IPS DF 4.7 (cell line): ENCODE results near the gene PTPRD.

Source experiments
- DNase-seq: peaks from one replicate; pipeline ENCODE4 v3.0.0-alpha.2; 2013; ENCODE audit warnings: low spot score; ENCODE audit errors: extremely low read depth

Gene PTPRD

DNA sequence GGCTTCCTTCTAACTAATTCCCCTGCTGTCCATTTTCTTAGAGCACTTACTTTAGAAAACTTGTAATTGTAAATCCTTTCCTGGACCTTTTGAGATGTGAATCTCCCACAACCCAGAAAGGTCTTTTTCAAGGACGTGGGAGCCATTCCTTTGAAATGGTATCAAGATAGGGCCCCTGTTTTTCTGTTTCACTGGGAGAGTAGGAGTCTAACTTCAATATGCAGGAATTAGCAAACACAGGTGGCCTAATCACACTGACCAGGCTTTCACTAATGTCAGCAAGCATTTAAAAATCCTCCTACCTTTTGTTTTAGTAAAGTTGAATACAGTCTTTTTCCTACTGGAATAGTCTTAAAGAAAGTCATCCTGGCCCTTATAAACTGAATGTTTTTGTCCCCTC, 558.3 kb downstream of the PTPRD start:
- DNase-seq, result no peak

DNA sequence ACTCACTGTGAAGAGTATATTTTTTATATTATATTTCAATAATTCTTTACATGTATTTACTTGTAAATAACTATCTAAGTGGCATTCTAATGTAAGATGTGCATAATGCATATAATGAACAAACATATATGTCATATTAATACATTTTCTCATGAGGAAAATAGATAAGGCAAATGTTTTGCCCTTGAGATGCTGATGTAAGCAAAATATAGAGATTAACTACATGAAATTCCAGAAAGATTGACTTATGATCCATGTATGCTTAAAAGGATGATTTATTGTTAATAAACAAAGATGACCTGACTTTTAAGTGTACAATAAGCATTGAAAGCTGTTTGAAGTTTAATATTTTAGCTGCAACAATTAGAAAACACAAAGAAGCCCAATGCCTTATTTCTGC, 559.9 kb downstream of the PTPRD start:
- DNase-seq, result no peak

DNA sequence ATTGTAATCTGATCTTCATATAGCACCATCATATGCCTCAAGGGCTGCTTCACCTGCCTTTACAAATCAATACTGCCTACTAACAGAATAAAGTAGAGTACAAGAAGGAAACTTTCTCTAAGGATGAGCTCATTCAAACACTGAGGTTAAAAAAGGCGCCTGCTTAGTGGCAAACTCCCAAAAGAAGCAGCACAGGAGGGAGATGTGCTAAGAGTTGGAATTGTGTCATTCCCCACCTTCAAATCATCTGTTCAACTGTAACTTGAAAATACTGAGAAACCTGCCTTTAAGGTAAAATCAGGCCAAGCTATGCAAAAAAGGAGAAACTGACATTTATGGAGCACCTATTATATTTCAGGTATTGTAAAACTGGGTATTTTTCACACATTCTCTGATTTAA, 560.6 kb downstream of the PTPRD start:
- DNase-seq, result no peak

GRCh38 chr9:10050016-10050415, 562.8 kb downstream of the PTPRD start:
- DNase-seq, result no peak

DNA sequence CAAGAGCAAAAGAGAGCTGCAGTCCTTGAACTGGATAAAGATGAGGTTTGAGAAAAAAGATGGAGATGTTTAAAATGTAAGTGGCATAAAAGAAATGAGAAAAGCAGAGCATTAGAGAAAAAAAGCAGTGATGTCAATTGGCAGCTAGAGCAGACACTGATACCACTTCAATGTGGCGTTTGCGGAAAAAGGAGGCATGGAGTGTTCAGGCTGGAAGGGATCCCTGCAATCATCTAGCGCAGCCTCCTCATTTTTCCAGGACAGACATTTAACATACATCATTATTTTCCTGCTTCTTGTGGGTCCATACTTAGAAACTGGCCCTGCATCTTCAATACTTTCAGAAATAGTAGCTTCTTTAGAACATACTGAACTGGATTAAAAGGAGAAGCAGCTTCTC, 563.8 kb downstream of the PTPRD start:
- no peak for DNase-seq

DNA sequence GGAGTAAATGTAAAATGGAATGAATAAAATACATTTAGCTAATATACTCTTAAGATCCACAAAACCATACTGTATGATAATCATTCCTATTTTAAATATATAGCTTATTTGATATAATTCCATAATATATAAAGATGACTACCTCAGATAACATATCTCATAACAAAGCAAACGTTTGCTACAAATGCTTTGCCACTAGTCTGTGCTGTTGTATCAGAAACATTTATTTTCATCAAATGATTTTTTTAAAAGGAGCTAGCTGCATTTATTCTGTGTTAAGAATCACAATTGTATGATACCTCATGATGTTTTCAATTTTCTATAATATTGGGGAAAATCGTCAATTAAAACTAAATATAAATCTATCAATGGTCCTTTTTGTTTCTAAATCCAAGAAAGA, 567.2 kb downstream of the PTPRD start:
- DNase-seq, result no peak

GRCh38 chr9:10041726-10042229, 571.0 kb downstream of the PTPRD start:
- no peak for DNase-seq

- DNase-seq, result no peak
These were observed 576.7 kb downstream of the PTPRD start for GRCh38 chr9:10036095-10036494.

- DNase-seq, result no peak
These were observed 580.6 kb downstream of the PTPRD start for GRCh38 chr9:10032166-10032565.

DNA sequence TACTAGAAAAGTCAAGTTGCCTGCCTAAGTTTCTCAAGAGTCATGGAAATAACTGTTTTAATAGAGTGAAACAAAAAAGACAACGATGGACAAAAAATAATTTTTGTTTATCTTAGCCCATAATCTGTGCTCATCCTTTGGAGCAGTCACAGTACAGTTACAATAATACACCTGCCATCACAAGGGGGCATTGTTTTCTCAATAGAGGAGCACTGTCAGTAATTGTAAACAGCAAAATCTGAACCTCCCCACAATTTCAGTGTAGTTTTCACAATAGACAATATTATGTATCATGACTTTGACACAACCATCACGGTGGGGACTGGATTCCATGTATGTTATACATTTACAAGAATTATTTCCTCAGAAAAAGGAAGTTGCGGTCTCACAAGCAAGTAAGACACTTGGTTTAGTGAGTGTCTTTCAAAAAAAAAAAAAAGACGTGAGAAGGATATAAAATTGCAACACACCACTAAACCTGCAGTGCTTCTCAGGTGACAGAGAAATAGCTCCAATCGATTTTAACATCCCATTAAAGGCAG, 586.3 kb downstream of the PTPRD start:
- DNase-seq, result no peak

- no peak for DNase-seq
These were observed 597.0 kb downstream of the PTPRD start for GRCh38 chr9:10015755-10016154.

DNA sequence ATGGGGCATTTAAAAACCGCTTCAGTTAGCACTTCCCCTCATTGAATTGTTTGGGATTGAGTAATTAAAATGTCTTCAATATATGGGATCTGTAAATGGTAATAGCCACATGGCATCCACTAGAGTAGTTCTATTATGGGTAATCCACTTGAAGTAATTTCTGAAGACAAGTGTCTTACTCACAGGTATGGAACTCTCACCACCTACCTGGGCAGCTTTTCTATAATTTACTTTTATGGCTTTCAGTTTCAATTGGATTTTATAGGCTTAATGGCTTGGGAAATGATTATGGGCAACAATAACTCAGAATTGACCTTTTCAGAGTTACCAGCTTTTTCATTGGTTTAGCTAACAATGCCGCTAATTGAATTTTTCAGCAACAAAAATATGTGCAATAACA, 597.9 kb downstream of the PTPRD start:
- no peak for DNase-seq

GRCh38 chr9:10009401-10009800, 603.4 kb downstream of the PTPRD start:
- no peak for DNase-seq

GRCh38 chr9:10008101-10008799, 604.6 kb downstream of the PTPRD start:
- DNase-seq, result no peak

DNA sequence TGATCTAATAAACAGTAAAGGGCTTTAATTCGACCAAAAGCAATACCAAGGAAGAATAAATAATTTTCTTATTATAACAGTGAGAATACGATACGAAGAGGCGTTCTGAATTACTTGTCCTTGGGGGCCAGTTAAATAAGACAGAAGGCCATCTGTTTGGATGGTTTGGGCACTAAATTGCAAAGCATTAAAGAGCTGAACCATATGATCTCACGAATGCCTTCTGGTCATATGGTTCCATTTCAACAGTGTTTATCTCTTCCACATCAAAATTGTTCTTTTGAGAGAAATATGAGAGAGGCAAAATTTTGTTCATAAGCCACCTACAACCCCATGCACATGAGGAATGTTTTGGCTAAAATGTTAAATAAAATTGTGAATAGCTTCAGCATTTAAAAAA, 605.4 kb downstream of the PTPRD start:
- no peak for DNase-seq

DNA sequence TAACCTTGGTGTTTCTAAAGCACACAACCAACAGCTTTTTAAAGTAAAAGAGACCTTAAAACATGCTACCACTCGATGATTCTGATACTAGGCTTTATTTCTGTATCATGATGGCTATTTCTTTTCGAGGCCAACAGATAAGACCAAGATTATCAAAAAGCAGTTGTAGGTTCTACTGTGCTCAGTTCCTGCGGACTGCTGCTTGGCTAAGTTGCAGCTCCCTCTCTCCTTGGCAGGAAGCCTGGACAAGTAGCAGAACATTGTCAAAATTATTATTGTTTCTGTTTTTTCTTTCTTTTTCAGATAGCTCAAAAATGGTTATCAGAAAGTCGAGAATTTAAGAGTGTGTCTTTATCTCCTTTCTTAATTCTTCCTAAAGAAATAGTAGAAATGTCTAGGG, 607.6 kb downstream of the PTPRD start:
- DNase-seq, result no peak

DNA sequence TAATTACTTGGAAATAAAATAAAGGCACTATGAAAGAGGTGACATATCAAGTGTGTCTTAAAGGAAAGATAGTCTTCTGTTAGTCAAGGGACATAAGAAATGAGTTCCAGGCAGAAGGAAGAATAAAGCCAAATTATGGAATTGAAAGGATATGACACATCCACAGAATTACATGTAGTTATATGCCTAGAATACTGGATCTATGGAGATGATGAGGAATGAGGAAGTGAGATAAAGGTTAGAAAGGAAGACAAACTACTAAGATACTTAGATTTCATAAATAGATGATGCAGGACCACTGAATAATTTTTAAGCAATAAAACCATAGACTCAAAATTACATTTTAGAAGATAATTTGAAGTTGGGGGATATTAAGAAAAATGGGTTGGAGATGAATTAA, 609.8 kb downstream of the PTPRD start:
- no peak for DNase-seq

DNA sequence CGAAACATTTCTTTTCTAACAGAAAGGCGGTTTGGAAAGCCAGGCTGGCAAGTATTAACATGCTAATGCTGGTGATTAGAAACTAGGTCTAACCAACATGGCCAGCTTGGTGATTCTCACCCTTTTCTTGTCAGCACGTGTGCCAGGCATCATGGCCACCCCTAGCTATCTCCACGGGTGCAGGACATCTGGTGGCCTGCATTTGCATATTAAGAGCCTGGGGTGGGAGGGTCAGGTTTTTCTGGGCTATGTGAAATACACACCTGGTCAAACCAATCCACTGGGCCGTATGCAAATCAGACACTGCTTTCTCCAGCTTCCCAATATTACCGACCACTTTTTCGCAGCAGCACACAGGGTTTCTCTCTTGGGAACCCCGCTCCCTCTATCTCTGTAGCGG, 612.1 kb downstream of the PTPRD start:
- DNase-seq, result no peak

DNA sequence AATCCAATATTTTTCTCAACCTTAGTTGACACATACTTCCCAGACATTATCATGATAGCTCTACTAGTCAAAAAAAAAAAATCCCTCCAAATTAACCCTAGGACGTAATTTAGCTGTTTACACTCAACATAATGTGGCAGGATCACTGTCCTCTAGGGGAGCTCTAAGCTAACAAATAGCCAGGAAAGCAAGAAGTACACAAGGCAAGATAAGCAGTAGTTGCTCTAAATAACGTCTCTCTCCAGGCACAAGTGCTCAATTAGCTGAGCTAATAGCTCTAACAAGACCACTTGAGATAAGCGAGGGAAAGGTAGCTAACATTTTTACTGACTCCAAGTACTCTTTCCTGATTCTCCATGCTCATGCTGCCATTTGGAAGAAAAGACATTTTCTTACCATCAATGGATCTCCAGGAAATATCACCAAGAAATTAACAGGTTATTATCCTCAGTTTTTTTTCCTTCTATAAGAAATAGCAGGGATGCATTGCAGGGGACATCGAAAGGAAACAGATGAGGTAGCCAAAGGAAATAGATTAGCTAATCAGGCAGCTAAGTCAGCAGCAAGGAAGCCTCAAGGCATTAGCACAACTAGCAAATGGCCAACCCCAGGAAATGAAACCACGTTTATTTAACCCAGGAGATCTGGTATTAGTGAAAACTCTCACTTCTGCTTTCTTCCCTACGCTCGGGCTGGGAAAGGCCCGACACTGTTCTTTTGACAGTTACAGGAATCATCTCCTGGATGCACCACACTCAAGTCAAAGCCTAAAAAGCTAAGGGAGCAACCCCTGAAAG, 614.1 kb downstream of the PTPRD start:
- DNase-seq, result no peak

DNA sequence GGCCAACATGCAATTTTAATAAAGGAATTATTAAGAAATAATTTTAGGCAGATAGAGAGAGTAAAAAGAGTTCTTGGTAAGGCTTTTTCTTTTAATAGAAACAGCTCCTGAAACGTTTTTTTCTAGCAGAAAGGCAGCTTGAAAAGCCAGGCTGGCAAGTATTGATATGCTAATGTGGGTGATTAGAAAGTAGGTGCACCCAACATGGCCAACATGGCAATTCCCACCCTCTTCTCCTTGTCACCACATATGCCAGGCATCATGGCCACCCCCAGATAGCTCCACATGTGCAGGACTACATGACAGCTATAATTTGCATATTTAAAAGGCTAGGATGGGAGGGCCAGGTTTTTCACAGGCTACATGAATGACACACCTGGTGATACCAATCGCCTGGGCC, 615.2 kb downstream of the PTPRD start:
- DNase-seq, result no peak

GRCh38 chr9:9996259-9996658, 616.5 kb downstream of the PTPRD start:
- no peak for DNase-seq

GRCh38 chr9:9992936-9993335, 619.9 kb downstream of the PTPRD start:
- no peak for DNase-seq

DNA sequence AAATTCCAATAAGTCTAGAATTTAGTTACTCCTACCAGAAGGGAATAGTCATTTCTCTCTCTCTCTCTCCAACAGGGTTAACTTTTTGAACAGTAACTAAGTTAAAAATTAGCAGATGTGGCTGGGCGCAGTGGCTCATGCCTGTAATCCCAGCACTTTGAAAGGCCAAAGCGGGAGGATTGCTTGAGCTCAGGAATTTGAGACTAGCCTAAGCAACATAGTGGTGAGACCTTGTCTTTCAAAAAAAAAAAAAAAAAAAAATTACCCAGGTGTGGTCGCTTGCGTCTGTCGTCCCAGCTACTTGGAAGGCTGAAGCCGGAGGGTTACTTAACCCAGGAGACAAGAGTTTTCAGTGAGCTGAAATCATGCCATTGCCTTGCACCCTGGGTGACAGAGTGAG, 639.7 kb downstream of the PTPRD start:
- DNase-seq, result no peak
